PC-9 (cell line): ENCODE data around the gene ARHGAP28. TPM values are rescaled to one million over a fixed set of nuclear protein-coding genes. Genes with fewer than 3 reads are reported as not detected.

Source experiments
- BruUV-seq: library from RNA; stranded (reverse); fragments of 400-500 nt; replicated peaks from 2 replicates; lab custom pipeline; 2021; lab: Mats Ljungman, UMichigan
- CTCF ChIA-PET: fragments of 300-600 bp; sonication (Branson Sonifier 250); formaldehyde crosslinking; loops from one replicate; lab custom pipeline; 2022; ENCODE audit warnings: antibody characterized with exemption; lab: Charles Lee
- POLR2A ChIA-PET: fragments of 300-600 bp; sonication (Branson Sonifier 250); formaldehyde crosslinking; loops from one replicate; lab custom pipeline; 2022; ENCODE audit warnings: antibody characterized with exemption; ENCODE audit not compliant: unreplicated experiment; lab: Charles Lee
- DNase-seq, 2 experiments: peaks; one replicate each; pipeline versions ENCODE4 v3.0.0 to v3.0.0-alpha.2; 2015 to 2022; ENCODE audit warnings: mixed read lengths in 1 of 2
- H2AFZ ChIP-seq: fragments of 200-600 bp; sonication (generic); 2 replicates; pipeline ENCODE4 v1.8.1; 2017; ENCODE audit warnings: antibody characterized with exemption
- H3F3A ChIP-seq: fragments of 200-600 bp; sonication (generic); 2 replicates; pipeline ENCODE4 v1.8.1; 2017; ENCODE audit warnings: antibody characterized with exemption, mild to moderate bottlenecking, low read depth; ENCODE audit not compliant: insufficient read depth
- H3K27ac ChIP-seq: fragments of 200-600 bp; sonication (generic); 2 replicates; pipeline ENCODE4 v1.6.1; 2016; ENCODE audit warnings: mixed run types
- H3K27me3 ChIP-seq: fragments of 200-600 bp; sonication (generic); 2 replicates; pipeline ENCODE4 v1.6.1; 2016; ENCODE audit warnings: low read depth, mixed run types; ENCODE audit not compliant: insufficient read depth
- H3K36me3 ChIP-seq: fragments of 200-600 bp; sonication (generic); 2 replicates; pipeline ENCODE4 v1.6.1; 2016; ENCODE audit warnings: low read depth, mixed run types
- H3K4me1 ChIP-seq: fragments of 200-600 bp; sonication (generic); replicated peaks from 2 replicates; pipeline ENCODE4 v1.6.1; 2016; ENCODE audit warnings: mixed run types; ENCODE audit not compliant: insufficient read depth
- H3K4me2 ChIP-seq: fragments of 200-600 bp; sonication (generic); 2 replicates; pipeline ENCODE4 v1.6.1; 2017; ENCODE audit warnings: mixed run types
- H3K4me3 ChIP-seq: fragments of 200-600 bp; sonication (generic); 2 replicates; pipeline ENCODE4 v1.6.1; 2016; ENCODE audit warnings: mixed run types
- H3K79me2 ChIP-seq: fragments of 200-600 bp; sonication (generic); 2 replicates; pipeline ENCODE4 v1.6.1; 2017; ENCODE audit warnings: low read depth, mixed run types
- H3K9me2 ChIP-seq: fragments of 200-600 bp; sonication (generic); 2 replicates; pipeline ENCODE4 v1.8.1; 2017; ENCODE audit warnings: mild to moderate bottlenecking; ENCODE audit not compliant: insufficient read depth
- H3K9me3 ChIP-seq: fragments of 200-600 bp; sonication (generic); 2 replicates; pipeline ENCODE4 v1.8.1; 2016; ENCODE audit warnings: low read depth; ENCODE audit not compliant: insufficient read depth
- H4K20me1 ChIP-seq: fragments of 200-600 bp; sonication (generic); 2 replicates; pipeline ENCODE4 v1.8.1; 2017; ENCODE audit not compliant: insufficient read depth
- CTCF ChIP-seq: fragments of 200-600 bp; sonication (generic); conservative IDR thresholded peaks from 2 replicates; pipeline ENCODE4 v1.6.1; 2017; ENCODE audit warnings: mixed run types, antibody characterized with exemption, mild to moderate bottlenecking, moderate library complexity
- EZH2 ChIP-seq: fragments of 200-600 bp; sonication (generic); IDR thresholded peaks from 2 replicates; pipeline ENCODE4 v1.8.0; 2017; ENCODE audit warnings: antibody characterized with exemption, low read depth
- intact Hi-C: fragments of 100-400 bp; cut with micrococcal nuclease; formaldehyde crosslinking; loops from one replicate; pipeline ENCODE4 v1.10.0; 2022; ENCODE audit not compliant: unreplicated experiment
- total RNA-seq: library from RNA; stranded (reverse); gene quantifications from 2 replicates; pipeline ENCODE4 v1.2.3, GENCODE V29; 2021

The ARHGAP28 gene
- total RNA-seq, 1 experiment from 2014 or later, result not detected

DNA sequence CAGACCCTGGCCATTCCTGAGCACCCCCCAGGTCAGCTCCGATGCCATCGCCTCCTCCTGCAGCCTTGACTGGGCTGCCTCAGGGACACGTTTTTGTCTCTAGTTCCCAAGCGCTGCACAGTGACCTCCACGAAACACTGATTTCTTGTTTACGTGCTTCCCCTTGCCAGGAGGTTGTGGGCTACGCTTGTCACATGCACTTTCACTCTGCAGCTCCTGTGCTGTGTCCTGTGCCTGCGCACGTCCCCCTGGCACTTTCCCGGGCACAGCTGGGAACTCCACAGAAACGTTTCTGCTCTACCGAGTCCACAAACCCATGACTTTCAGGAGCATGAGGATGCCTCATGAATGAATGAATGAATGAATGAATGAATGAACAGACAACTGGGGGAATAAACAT, 227.5 kb downstream of the ARHGAP28 start:
- H3K9me2 ChIP-seq, result no peaks in the 10 kb centered on the region
- no peak overlapping the region for H3K4me2 ChIP-seq
- no peaks in the 10 kb centered on the region for H3K36me3 ChIP-seq
- intact Hi-C loops, result no loop called here
- H3K27ac ChIP-seq, result no peak overlapping the region
- no peak overlapping the region for H3K4me3 ChIP-seq
- no peak overlapping the region for H2AFZ ChIP-seq
- DNase-seq, result no peak
- H3K27me3 ChIP-seq, result peaks cover 75% of the 10 kb centered on the region
- no peaks in the 10 kb centered on the region for H3K9me3 ChIP-seq
- TF ChIP-seq EZH2 (no peak), CTCF (no peak)
- H3K79me2 ChIP-seq, result no peaks in the 10 kb centered on the region
- BruUV-seq, result no TSS peak
- H3F3A ChIP-seq, result no peaks in the 10 kb centered on the region
- no peaks in the 10 kb centered on the region for H4K20me1 ChIP-seq
- POLR2A ChIA-PET, result no interaction called here
- CTCF ChIA-PET, result no interaction called here
- no peaks in the 10 kb centered on the region for H3K4me1 ChIP-seq

DNA sequence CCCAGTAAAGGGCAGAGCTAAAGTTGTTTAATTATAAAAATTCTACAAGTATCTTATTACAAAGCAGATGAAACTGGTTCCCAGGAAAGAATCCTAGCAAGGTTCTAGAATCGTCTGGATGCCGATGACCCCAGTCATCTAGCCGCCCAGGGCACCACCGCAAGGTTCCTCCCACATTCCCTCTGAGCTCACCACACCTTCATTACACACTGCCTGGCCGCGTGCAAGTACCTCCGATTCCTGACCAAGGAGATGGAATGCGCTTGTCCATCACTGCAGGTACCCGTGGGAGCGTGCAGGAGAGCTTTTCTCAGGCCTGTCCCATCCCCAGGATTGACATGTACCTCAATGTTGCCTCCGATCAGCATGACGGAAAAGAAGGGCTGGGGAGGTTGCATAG, 229.6 kb downstream of the ARHGAP28 start:
- H3K9me3 ChIP-seq, result no peaks in the 10 kb centered on the region
- ChIA-PET POLR2A (no interaction called here), CTCF (no interaction called here)
- DNase-seq, result no peak
- H3K9me2 ChIP-seq, result no peaks in the 10 kb centered on the region
- intact Hi-C loops, result no loop called here
- H4K20me1 ChIP-seq, result no peaks in the 10 kb centered on the region
- TF ChIP-seq EZH2 (no peak), CTCF (no peak)
- H2AFZ ChIP-seq, result no peak overlapping the region
- H3K36me3 ChIP-seq, result no peaks in the 10 kb centered on the region
- no peaks in the 10 kb centered on the region for H3F3A ChIP-seq
- H3K4me1 ChIP-seq, result no peaks in the 10 kb centered on the region
- H3K27me3 ChIP-seq, result peaks cover 67% of the 10 kb centered on the region
- no peak overlapping the region for H3K4me2 ChIP-seq
- no TSS peak for BruUV-seq
- no peaks in the 10 kb centered on the region for H3K79me2 ChIP-seq
- no peak overlapping the region for H3K4me3 ChIP-seq
- H3K27ac ChIP-seq, result no peak overlapping the region

GRCh38 chr18:6960124-6960523, 230.6 kb downstream of the ARHGAP28 start:
- H2AFZ ChIP-seq, result no peak overlapping the region
- H3K36me3 ChIP-seq, result no peaks in the 10 kb centered on the region
- H3K27me3 ChIP-seq, result peaks cover 66% of the 10 kb centered on the region
- DNase-seq, result no peak
- H4K20me1 ChIP-seq, result no peaks in the 10 kb centered on the region
- H3K9me2 ChIP-seq, result no peaks in the 10 kb centered on the region
- BruUV-seq, result no TSS peak
- no peak overlapping the region for H3K27ac ChIP-seq
- CTCF ChIA-PET, result no interaction called here
- no peaks in the 10 kb centered on the region for H3K4me1 ChIP-seq
- H3K79me2 ChIP-seq, result no peaks in the 10 kb centered on the region
- no peaks in the 10 kb centered on the region for H3F3A ChIP-seq
- no peak overlapping the region for H3K4me3 ChIP-seq
- TF ChIP-seq EZH2 (no peak), CTCF (no peak)
- H3K9me3 ChIP-seq, result no peaks in the 10 kb centered on the region
- POLR2A ChIA-PET, result no interaction called here
- H3K4me2 ChIP-seq, result no peak overlapping the region
- intact Hi-C loops, result no loop called here
